ENCODE results near the gene KLB.

KLB gene

DNA sequence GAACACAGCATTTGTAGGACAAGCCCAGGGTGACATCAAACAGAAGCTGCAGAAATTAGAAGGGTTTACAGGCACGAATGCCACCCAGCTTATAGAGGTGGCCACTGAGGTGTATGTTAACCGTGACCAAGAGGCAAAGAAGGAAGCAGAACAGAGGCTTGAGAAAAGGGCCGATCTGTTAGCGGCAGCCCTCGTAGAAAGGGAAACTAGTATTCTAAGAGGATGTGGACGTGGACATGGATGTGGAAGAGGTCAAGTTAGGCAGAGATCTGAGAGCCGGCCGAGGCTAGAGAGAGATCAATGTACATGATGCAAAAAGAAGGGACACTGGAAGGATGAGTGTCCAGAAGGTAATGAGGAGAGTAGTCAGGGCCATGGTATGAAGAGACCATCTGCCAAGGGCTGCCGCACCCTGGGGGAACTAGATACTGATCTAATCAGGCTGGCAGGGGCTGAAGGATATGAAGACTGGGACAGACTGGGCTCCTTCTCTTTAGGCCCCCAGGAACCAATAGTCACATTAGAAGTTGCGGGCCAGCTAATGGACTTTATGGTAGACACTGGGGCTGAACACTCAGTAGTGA is 79.6 kb downstream of the KLB start:
- H3K4me3 ChIP-seq (ENCODE audit: extremely low read depth, insufficient read depth, low read length, poor library complexity, severe bottlenecking) = no peak overlapping the region
- 88 to 89% methylated on average over 9 of the region's 10 CpGs for WGBS, 2 experiments (ENCODE audit: insufficient coverage in 2 of 2)
- peaks cover 3% of the 10 kb centered on the region for H3K9me3 ChIP-seq (ENCODE audit: control insufficient read depth, low read length)
- no peak overlapping the region for H3K27ac ChIP-seq (ENCODE audit: low read depth, low read length, severe bottlenecking)
- H3K36me3 ChIP-seq (ENCODE audit: control insufficient read depth, insufficient read depth, low read length) = no peaks in the 10 kb centered on the region
- H3K4me1 ChIP-seq (ENCODE audit: control insufficient read depth, insufficient read depth, low read length, poor library complexity, severe bottlenecking) = peaks cover 6% of the 10 kb centered on the region

DNA sequence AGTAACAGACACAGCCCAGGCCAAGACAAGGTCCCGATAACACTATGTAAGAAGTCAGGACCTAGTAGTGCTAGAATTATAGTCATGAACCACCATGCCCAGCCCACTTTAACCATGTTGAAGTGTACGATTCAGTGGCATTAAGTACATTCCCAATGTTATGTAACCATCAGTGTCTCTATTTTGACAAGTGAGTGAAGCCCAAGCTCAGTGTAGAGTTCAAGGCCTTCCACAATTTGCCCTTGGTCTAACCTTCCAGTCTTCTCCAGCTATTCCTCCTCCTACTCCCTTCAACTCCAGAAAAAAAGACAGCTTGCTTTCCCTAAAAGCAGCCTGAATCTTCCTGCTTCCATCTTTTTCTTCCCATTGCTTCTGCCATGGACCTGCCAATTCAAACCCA is 83.6 kb downstream of the KLB start:
- H3K4me3 ChIP-seq (ENCODE audit: extremely low read depth, insufficient read depth, low read length, poor library complexity, severe bottlenecking) = no peak overlapping the region
- H3K9me3 ChIP-seq (ENCODE audit: control insufficient read depth, low read length) = peaks cover 2% of the 10 kb centered on the region
- H3K4me1 ChIP-seq (ENCODE audit: control insufficient read depth, insufficient read depth, low read length, poor library complexity, severe bottlenecking) = peaks cover 6% of the 10 kb centered on the region
- no peak overlapping the region for H3K27ac ChIP-seq (ENCODE audit: low read depth, low read length, severe bottlenecking)
- 94% methylated on average over 2 of the region's 2 CpGs; no CpG with 5 or more reads in 1 of the 2 experiments for WGBS, 2 experiments (ENCODE audit: insufficient coverage in 2 of 2)
- no peaks in the 10 kb centered on the region for H3K36me3 ChIP-seq (ENCODE audit: control insufficient read depth, insufficient read depth, low read length)

DNA sequence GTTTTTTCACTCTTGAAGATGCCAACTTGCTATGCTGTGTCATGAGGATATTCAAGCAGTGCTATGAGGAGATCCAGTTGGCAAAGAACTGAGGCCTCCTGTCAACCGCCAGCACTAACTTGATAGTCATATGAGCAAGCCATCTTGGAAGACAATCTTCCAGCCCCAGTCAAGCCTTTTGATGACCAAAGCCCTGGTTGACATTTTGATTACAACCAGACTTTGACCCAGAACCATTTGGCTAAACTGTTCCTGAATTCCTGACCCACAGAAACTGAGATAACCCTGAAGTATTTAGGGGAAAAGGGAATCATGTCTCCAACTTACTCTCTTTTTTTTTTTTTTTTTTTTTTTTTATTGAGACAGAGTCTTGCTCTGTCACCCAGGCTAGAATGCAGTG is 87.6 kb downstream of the KLB start:
- H3K9me3 ChIP-seq (ENCODE audit: control insufficient read depth, low read length) = no peaks in the 10 kb centered on the region
- H3K36me3 ChIP-seq (ENCODE audit: control insufficient read depth, insufficient read depth, low read length) = peaks cover 13% of the 10 kb centered on the region
- no peak overlapping the region for H3K4me3 ChIP-seq (ENCODE audit: extremely low read depth, insufficient read depth, low read length, poor library complexity, severe bottlenecking)
- 100% methylated on average over 1 of the region's 1 CpG; no CpG with 5 or more reads in 1 of the 2 experiments for WGBS, 2 experiments (ENCODE audit: insufficient coverage in 2 of 2)
- H3K27ac ChIP-seq (ENCODE audit: low read depth, low read length, severe bottlenecking) = no peak overlapping the region
- no peaks in the 10 kb centered on the region for H3K4me1 ChIP-seq (ENCODE audit: control insufficient read depth, insufficient read depth, low read length, poor library complexity, severe bottlenecking)

DNA sequence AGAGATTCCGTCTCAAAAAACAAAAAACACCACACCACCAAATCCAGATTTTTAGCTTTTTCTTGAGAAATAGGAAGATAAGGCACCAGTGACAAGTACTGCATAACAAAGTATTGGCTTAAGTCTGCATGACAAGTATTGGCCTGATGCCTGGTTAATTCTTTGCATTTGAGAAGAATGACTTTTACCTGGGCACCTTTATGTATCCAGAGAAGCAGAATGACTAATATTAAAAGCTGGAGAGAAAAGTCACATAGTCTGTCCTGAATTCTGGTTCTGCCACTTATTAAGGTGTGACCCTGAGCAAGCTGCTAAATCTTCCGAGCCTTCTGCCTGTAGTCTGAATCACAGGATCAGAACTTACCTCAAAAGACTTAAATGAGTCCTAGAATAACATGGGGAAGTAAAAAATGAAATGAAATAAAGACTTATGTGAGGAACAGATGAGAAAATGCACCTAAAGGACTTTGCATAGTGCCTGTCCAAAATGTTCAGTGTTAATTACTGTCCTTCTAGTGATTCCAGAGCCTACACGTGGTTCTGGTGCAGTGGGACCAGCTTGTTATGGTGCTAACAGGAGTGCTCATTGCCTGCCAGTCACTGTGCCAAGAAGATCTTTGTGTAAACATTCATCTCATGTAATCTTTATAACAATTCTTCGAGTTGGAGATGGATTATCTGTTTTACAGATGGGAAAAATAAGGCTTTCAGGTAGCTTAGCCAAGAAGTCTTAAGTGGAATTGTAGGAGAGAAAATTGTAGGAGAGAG is 88.9 kb downstream of the KLB start:
- Histone ChIP-seq H3K4me1 (ENCODE audit: control insufficient read depth, insufficient read depth, low read length, poor library complexity, severe bottlenecking) (no peaks in the 10 kb centered on the region), H3K27ac (ENCODE audit: low read depth, low read length, severe bottlenecking) (no peak overlapping the region)

DNA sequence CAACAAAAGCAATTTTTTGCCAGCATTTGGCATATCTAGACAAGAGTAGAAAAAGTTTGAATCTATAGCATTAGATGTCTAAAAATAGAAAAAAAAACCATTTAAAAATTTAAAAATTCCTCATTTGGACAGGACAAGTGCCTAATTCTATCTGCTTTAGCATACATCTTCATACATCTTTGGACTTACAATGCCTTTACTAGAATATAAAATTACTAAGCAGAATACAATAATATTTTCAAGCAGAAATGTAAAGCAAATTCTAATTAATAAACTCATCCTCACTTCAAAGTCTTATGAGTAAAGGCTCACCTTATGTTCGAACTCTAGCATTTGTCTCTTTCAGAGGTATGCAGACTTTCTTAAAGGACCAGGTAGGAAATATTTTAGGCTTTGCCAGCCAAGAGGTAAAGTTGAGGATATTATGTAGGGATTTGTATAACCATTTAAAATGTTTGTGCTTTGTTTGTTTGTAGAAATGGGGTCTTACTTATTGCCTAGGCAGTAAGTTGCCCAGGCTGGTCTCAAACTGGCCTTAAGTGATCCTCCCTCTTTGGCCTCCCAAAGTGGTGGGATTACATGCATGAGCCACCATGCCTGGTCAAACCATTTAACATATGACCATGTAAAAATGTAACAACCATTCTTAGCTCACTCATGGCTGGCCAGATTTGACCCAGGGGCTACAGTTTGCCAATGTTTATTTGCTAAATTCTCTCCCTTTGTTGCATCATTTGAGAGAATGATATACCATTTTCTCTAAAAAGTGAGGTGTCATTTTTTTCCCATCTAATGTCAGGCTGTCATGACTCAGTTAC is 91.4 kb downstream of the KLB start:
- 83% methylated on average over 1 of the region's 1 CpG; no CpG with 5 or more reads in 1 of the 2 experiments for WGBS, 2 experiments (ENCODE audit: insufficient coverage in 2 of 2)
- Histone ChIP-seq H3K4me3 (ENCODE audit: extremely low read depth, insufficient read depth, low read length, poor library complexity, severe bottlenecking) (no peak overlapping the region), H3K4me1 (ENCODE audit: control insufficient read depth, insufficient read depth, low read length, poor library complexity, severe bottlenecking) (no peaks in the 10 kb centered on the region), H3K36me3 (ENCODE audit: control insufficient read depth, insufficient read depth, low read length) (peaks cover 42% of the 10 kb centered on the region), H3K27ac (ENCODE audit: low read depth, low read length, severe bottlenecking) (no peak overlapping the region), H3K9me3 (ENCODE audit: control insufficient read depth, low read length) (no peaks in the 10 kb centered on the region)

More for the DNA sequence above, 88.9 kb downstream of the KLB start:
- Histone ChIP-seq H3K9me3 (ENCODE audit: control insufficient read depth, low read length) (no peaks in the 10 kb centered on the region), H3K4me3 (ENCODE audit: extremely low read depth, insufficient read depth, low read length, poor library complexity, severe bottlenecking) (no peak overlapping the region), H3K36me3 (ENCODE audit: control insufficient read depth, insufficient read depth, low read length) (peaks cover 24% of the 10 kb centered on the region)
- WGBS, 2 experiments (ENCODE audit: insufficient coverage in 2 of 2) = 88% methylated on average over 1 to 2 of the region's 4 CpGs

DNA sequence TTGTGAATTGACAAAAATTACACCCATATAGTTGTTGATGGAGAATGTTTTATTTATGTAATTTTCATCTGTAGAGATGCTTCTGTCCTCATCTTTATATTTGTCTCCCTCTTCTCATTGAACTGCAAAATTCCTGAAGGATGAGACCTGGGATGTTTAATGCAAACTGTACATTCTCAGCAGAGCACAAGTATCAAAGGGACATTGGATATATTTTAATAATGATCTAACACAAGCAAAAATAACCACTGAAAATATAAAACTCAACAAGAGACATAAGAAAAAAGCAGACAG is 91.9 kb downstream of the KLB start:
- Histone ChIP-seq H3K27ac (ENCODE audit: low read depth, low read length, severe bottlenecking) (no peak overlapping the region), H3K36me3 (ENCODE audit: control insufficient read depth, insufficient read depth, low read length) (peaks cover 48% of the 10 kb centered on the region), H3K4me1 (ENCODE audit: control insufficient read depth, insufficient read depth, low read length, poor library complexity, severe bottlenecking) (no peaks in the 10 kb centered on the region)

More for the DNA sequence above, 91.9 kb downstream of the KLB start:
- Histone ChIP-seq H3K9me3 (ENCODE audit: control insufficient read depth, low read length) (no peaks in the 10 kb centered on the region), H3K4me3 (ENCODE audit: extremely low read depth, insufficient read depth, low read length, poor library complexity, severe bottlenecking) (no peak overlapping the region)

All from mesodermal cell (in vitro differentiated cells).